ENCODE data around the gene BTBD9.

DNA sequence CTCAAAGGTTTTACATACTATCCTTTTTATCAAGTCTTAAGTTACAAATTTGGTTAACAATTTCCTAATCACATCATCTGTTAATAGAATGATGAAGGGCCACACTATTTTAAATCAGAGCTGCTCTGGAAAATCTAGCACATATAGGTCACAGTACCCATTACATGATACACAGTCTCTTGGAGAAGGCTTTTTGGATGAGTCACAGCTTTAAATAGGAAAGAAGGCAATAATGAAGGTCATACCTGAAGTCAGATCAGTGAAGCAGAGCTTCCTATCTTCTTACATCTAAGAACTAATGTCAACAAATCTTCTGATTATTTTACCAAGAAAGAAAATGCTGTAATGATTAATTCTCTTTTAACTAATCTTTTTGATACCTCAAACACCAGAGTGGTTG is 248.5 kb downstream of the BTBD9 start:
- TF ChIP-seq, protein P1, sequence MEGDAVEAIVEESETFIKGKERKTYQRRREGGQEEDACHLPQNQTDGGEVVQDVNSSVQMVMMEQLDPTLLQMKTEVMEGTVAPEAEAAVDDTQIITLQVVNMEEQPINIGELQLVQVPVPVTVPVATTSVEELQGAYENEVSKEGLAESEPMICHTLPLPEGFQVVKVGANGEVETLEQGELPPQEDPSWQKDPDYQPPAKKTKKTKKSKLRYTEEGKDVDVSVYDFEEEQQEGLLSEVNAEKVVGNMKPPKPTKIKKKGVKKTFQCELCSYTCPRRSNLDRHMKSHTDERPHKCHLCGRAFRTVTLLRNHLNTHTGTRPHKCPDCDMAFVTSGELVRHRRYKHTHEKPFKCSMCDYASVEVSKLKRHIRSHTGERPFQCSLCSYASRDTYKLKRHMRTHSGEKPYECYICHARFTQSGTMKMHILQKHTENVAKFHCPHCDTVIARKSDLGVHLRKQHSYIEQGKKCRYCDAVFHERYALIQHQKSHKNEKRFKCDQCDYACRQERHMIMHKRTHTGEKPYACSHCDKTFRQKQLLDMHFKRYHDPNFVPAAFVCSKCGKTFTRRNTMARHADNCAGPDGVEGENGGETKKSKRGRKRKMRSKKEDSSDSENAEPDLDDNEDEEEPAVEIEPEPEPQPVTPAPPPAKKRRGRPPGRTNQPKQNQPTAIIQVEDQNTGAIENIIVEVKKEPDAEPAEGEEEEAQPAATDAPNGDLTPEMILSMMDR (IDR thresholded peaks at IDR 0.05), result no peak
- no peak for TF ChIP-seq EZH2 (IDR thresholded peaks at IDR 0.05; ENCODE audit: borderline replicate concordance, insufficient read depth, low read depth, low read length, poor library complexity, severe bottlenecking)

Measured in B cell (primary cell).